Measurements from ENCODE around the gene MEGF6. TPM values are rescaled to one million over a fixed set of nuclear protein-coding genes. Genes with fewer than 3 reads are reported as not detected.

The MEGF6 gene
- total RNA-seq, 2 experiments from 2014 or later, result 1.7 to 2.5 TPM

- no peaks in the 10 kb centered on the region for H3K4me1 Mint-ChIP-seq
- H3K9me3 Mint-ChIP-seq, result no peaks in the 10 kb centered on the region
- no peaks in the 10 kb centered on the region for H3K27me3 Mint-ChIP-seq
Observed at GRCh38 chr1:3521426-3521825, 89.9 kb downstream of the MEGF6 start.

GRCh38 chr1:3520419-3521378, 90.6 kb downstream of the MEGF6 start:
- no peaks in the 10 kb centered on the region for H3K9me3 Mint-ChIP-seq
- H3K27me3 Mint-ChIP-seq, result no peaks in the 10 kb centered on the region
- DNase-seq, result no peak
- H3K27ac Mint-ChIP-seq, result no peak overlapping the region
- H3K4me3 Mint-ChIP-seq, result no peak overlapping the region
- no peaks in the 10 kb centered on the region for H3K36me3 Mint-ChIP-seq
- no peaks in the 10 kb centered on the region for H3K4me1 Mint-ChIP-seq

More at GRCh38 chr1:3521426-3521825, 89.9 kb downstream of the MEGF6 start:
- no peak overlapping the region for H3K27ac Mint-ChIP-seq
- no peak overlapping the region for H3K4me3 Mint-ChIP-seq
- DNase-seq, result no peak
- H3K36me3 Mint-ChIP-seq, result no peaks in the 10 kb centered on the region

GRCh38 chr1:3519301-3519885, 91.9 kb downstream of the MEGF6 start:
- Mint-ChIP-seq H3K27me3 (no peaks in the 10 kb centered on the region), H3K4me1 (no peaks in the 10 kb centered on the region), H3K27ac (no peak overlapping the region), H3K36me3 (no peaks in the 10 kb centered on the region), H3K9me3 (no peaks in the 10 kb centered on the region), H3K4me3 (no peak overlapping the region)
- DNase-seq, result no peak

GRCh38 chr1:3518756-3519155, 92.6 kb downstream of the MEGF6 start:
- no peaks in the 10 kb centered on the region for H3K9me3 Mint-ChIP-seq
- H3K27ac Mint-ChIP-seq, result no peak overlapping the region
- DNase-seq, result no peak
- H3K4me3 Mint-ChIP-seq, result no peak overlapping the region
- no peaks in the 10 kb centered on the region for H3K27me3 Mint-ChIP-seq
- H3K4me1 Mint-ChIP-seq, result no peaks in the 10 kb centered on the region
- no peaks in the 10 kb centered on the region for H3K36me3 Mint-ChIP-seq

GRCh38 chr1:3518256-3518655, 93.1 kb downstream of the MEGF6 start:
- peak; percentile 18 for DNase-seq
- Mint-ChIP-seq H3K4me1 (no peaks in the 10 kb centered on the region), H3K27me3 (no peaks in the 10 kb centered on the region), H3K36me3 (no peaks in the 10 kb centered on the region), H3K9me3 (no peaks in the 10 kb centered on the region), H3K27ac (no peak overlapping the region), H3K4me3 (no peak overlapping the region)

GRCh38 chr1:3516911-3517675, 94.2 kb downstream of the MEGF6 start:
- Mint-ChIP-seq H3K4me3 (no peak overlapping the region), H3K27ac (no peak overlapping the region), H3K36me3 (peaks cover 3% of the 10 kb centered on the region), H3K4me1 (no peaks in the 10 kb centered on the region), H3K27me3 (no peaks in the 10 kb centered on the region), H3K9me3 (no peaks in the 10 kb centered on the region)
- no peak for DNase-seq

GRCh38 chr1:3516481-3516869, 94.8 kb downstream of the MEGF6 start:
- Mint-ChIP-seq H3K9me3 (no peaks in the 10 kb centered on the region), H3K36me3 (peaks cover 3% of the 10 kb centered on the region), H3K4me1 (no peaks in the 10 kb centered on the region), H3K27ac (no peak overlapping the region), H3K27me3 (no peaks in the 10 kb centered on the region), H3K4me3 (no peak overlapping the region)
- DNase-seq, result no peak

GRCh38 chr1:3515774-3516480, 95.4 kb downstream of the MEGF6 start:
- Mint-ChIP-seq H3K36me3 (peaks cover 3% of the 10 kb centered on the region), H3K9me3 (no peaks in the 10 kb centered on the region), H3K27me3 (no peaks in the 10 kb centered on the region), H3K4me1 (no peaks in the 10 kb centered on the region), H3K4me3 (no peak overlapping the region), H3K27ac (no peak overlapping the region)
- no peak for DNase-seq

- peaks cover 3% of the 10 kb centered on the region for H3K36me3 Mint-ChIP-seq
- no peak overlapping the region for H3K4me3 Mint-ChIP-seq
- no peaks in the 10 kb centered on the region for H3K9me3 Mint-ChIP-seq
- no peak for DNase-seq
- H3K4me1 Mint-ChIP-seq, result no peaks in the 10 kb centered on the region
- no peak overlapping the region for H3K27ac Mint-ChIP-seq
- no peaks in the 10 kb centered on the region for H3K27me3 Mint-ChIP-seq
Observed at GRCh38 chr1:3515272-3515671, 96.0 kb downstream of the MEGF6 start.

- H3K9me3 Mint-ChIP-seq, result no peaks in the 10 kb centered on the region
- no peaks in the 10 kb centered on the region for H3K4me1 Mint-ChIP-seq
- no peak overlapping the region for H3K27ac Mint-ChIP-seq
- DNase-seq, result no peak
- H3K36me3 Mint-ChIP-seq, result peaks cover 3% of the 10 kb centered on the region
- no peak overlapping the region for H3K4me3 Mint-ChIP-seq
- H3K27me3 Mint-ChIP-seq, result no peaks in the 10 kb centered on the region
Observed at GRCh38 chr1:3514404-3514803, 96.9 kb downstream of the MEGF6 start.

- Mint-ChIP-seq H3K27ac (no peak overlapping the region), H3K36me3 (peaks cover 3% of the 10 kb centered on the region), H3K27me3 (no peaks in the 10 kb centered on the region), H3K9me3 (no peaks in the 10 kb centered on the region), H3K4me3 (no peak overlapping the region), H3K4me1 (no peaks in the 10 kb centered on the region)
- no peak for DNase-seq
Observed at GRCh38 chr1:3511856-3512255, 99.5 kb downstream of the MEGF6 start.

GRCh38 chr1:3511306-3511705, 100.0 kb downstream of the MEGF6 start:
- H3K27ac Mint-ChIP-seq, result no peak overlapping the region
- no peaks in the 10 kb centered on the region for H3K27me3 Mint-ChIP-seq
- H3K4me1 Mint-ChIP-seq, result no peaks in the 10 kb centered on the region
- no peak overlapping the region for H3K4me3 Mint-ChIP-seq
- peaks cover 3% of the 10 kb centered on the region for H3K36me3 Mint-ChIP-seq
- DNase-seq, result no peak
- no peaks in the 10 kb centered on the region for H3K9me3 Mint-ChIP-seq

- Mint-ChIP-seq H3K27me3 (no peaks in the 10 kb centered on the region), H3K9me3 (no peaks in the 10 kb centered on the region), H3K4me3 (no peak overlapping the region), H3K4me1 (no peaks in the 10 kb centered on the region), H3K27ac (no peak overlapping the region), H3K36me3 (peaks cover 3% of the 10 kb centered on the region)
- DNase-seq, result no peak
Observed at GRCh38 chr1:3510956-3511250, 100.4 kb downstream of the MEGF6 start.

GRCh38 chr1:3510136-3510955, 101.0 kb downstream of the MEGF6 start:
- Mint-ChIP-seq H3K36me3 (peaks cover 3% of the 10 kb centered on the region), H3K27ac (no peak overlapping the region), H3K4me3 (no peak overlapping the region), H3K4me1 (no peaks in the 10 kb centered on the region), H3K27me3 (no peaks in the 10 kb centered on the region), H3K9me3 (no peaks in the 10 kb centered on the region)
- DNase-seq, result no peak

Data from activated naive CD8-positive, alpha-beta T cell treated with anti-CD3 and anti-CD28 coated beads for 36 hours (primary cell).